GM18861 (cell line): ENCODE measurements around the gene DNAAF2.
"Not testable (repeated sequence)": the region's sequence is repeated elsewhere in the genome, so short reads cannot be mapped to it uniquely, and the experiment has no call there.

ENCODE experiments used
- ATAC-seq: cut with Tn5 transposase; IDR thresholded peaks from one replicate; pipeline ENCODE4 v1.9.1; 2021; ENCODE audit not compliant: unreplicated experiment

The DNAAF2 gene, protein sequence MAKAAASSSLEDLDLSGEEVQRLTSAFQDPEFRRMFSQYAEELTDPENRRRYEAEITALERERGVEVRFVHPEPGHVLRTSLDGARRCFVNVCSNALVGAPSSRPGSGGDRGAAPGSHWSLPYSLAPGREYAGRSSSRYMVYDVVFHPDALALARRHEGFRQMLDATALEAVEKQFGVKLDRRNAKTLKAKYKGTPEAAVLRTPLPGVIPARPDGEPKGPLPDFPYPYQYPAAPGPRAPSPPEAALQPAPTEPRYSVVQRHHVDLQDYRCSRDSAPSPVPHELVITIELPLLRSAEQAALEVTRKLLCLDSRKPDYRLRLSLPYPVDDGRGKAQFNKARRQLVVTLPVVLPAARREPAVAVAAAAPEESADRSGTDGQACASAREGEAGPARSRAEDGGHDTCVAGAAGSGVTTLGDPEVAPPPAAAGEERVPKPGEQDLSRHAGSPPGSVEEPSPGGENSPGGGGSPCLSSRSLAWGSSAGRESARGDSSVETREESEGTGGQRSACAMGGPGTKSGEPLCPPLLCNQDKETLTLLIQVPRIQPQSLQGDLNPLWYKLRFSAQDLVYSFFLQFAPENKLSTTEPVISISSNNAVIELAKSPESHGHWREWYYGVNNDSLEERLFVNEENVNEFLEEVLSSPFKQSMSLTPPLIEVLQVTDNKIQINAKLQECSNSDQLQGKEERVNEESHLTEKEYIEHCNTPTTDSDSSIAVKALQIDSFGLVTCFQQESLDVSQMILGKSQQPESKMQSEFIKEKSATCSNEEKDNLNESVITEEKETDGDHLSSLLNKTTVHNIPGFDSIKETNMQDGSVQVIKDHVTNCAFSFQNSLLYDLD

GRCh38 chr14:49634547-49635334, at the start of gene DNAAF2:
Gene DNAAF2, minus strand, starts transcription at chr14:49635244. Its CDS starts 95 bp downstream, at chr14:49635149.
- ATAC-seq = peak; percentile 23

DNA sequence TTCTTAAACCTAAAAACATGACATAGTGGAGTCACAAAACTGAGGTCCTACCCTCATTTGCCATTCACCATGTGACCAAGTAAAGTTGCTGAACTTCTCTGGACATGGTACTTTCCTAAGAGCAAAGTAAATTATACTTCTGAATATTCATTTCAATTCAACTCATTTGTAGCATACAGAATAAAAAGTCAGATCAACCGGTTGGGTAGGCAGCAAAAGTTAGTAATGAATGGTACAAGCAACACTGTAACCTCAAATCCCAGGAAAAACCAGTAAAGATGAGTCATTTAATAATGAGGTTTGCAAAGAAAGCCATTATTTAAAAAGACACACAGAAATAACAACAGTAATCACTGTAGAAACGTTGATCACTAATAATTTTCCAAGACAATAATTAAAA, 44.2 kb upstream of the DNAAF2 start:
- ATAC-seq = no peak

DNA sequence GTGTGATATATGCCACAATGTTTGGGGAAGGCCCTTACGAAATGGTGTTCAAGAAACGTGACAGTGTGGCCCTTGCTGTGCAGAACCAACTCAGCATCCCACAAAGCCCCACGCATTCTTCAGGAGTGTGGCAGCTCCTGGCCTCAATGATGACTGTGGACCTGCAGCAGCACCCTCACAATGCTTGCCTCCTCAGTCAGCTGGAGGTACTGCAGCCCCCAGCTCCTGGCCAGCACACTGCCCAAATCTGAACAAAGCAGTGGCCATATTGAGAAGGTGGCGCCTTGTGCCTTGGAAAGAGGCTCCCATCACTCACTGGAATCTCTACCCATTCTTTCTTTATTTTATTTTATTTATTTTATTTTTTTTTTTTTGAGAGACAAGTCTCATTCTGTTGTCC, 42.6 kb upstream of the DNAAF2 start:
- no peak for ATAC-seq

DNA sequence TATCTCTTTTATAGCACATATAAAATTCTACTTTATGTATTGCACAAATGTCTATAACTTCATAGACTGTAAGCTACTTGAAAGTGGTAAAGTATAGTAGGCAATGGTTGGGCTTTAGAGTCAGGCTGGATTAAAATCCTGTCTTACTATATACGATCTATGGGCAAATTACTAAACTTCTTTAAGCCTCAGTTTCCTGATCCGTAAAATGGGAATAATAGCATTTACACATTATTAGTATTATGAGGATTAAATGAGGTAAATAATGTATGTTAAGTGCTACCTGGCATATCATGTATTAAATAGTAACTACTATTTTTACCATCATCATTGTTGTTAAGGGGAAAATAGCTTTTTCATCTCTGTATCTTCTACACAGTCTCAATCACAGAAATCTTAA, 38.5 kb upstream of the DNAAF2 start:
- ATAC-seq = no peak

- no peak for ATAC-seq
Observed at GRCh38 chr14:49670475-49670874, 35.4 kb upstream of the DNAAF2 start.

DNA sequence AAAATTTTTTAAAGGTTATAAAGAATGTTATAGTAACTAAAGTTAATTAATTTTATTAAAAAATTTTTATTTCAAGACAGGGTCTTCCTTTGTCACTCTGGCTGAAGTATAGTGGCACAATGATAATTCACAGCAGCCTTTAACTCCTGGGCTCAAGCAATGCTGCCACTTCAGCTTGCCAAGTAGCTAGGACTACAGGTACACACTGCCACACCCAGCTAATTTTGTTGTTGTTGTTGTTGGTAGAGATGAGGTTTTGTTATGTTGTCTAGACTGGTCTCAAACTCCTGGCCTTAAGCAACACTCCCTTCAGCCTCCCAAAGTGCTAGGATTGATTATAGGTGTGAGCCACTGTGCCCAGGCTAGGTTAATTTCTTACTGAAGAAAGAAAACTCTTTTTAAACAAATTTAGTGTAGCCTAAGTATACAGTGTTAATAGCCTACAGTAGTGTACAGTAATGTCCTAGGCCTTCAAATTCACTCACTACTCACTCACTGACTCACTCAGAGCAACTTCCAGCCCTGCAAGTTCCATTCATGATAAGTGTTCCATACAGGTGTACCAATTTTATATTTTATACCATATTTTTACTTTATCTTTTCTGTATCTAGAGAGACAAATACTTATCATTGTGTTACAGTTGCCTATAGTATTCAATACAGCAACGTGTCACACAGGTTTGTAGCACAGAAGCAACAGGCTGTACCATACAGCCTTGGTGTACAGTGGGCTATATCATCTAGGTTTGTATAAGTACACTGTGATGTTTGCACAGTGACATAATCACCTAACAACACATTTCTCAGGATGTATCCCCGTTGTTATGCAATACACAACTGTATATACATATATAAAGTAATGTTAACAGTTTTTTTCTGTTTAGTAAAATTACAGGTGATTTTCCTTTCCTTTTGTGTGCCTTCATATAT, 24.7 kb upstream of the DNAAF2 start:
- ATAC-seq = no peak

- ATAC-seq = not testable (repeated sequence)
Observed at GRCh38 chr14:49657500-49657899, 22.5 kb upstream of the DNAAF2 start.

- ATAC-seq = no peak
Observed at GRCh38 chr14:49654511-49654910, 19.5 kb upstream of the DNAAF2 start.

DNA sequence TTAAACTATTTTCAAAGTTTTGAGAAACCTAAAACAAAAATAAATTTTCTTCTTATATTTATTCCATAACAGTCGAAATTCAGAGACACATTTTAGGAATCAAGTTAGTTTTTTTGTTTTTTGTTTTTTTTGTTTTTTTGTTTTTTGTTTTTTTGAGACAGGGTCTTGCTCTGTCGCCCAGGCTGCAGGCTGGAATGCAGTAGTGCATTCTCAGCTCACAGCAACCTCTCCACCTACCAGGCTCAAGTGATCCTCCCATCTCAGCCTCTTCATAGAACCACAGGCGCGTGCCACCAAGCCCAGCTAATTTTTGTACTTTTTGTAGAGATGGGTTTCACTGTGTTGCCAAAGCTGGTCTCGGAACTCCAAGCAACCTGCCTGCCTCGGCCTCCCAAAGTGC, 18.5 kb upstream of the DNAAF2 start:
- ATAC-seq = no peak

DNA sequence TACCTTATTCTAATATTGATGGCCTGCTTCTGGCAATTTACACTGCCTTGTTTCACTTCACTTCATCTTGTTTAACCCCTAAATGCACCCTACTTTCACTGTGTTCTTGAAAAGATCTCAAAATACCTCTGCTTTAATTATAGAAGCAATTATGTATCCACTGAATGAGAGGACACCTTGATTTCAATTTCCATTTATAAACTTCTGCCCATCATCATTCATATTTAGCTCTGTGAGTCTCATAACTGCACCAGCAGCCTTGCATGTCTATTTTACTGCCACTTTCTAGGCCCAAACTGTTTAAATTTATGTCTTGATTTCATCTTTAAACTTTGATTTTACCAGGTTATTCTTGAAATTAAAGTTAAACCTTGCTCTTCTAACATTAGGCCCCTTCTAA, 7.1 kb upstream of the DNAAF2 start:
- no peak for ATAC-seq

- ATAC-seq = no peak
Observed at GRCh38 chr14:49641697-49642129, 6.7 kb upstream of the DNAAF2 start.

- ATAC-seq = no peak
Observed at GRCh38 chr14:49640540-49641417, 5.7 kb upstream of the DNAAF2 start.

DNA sequence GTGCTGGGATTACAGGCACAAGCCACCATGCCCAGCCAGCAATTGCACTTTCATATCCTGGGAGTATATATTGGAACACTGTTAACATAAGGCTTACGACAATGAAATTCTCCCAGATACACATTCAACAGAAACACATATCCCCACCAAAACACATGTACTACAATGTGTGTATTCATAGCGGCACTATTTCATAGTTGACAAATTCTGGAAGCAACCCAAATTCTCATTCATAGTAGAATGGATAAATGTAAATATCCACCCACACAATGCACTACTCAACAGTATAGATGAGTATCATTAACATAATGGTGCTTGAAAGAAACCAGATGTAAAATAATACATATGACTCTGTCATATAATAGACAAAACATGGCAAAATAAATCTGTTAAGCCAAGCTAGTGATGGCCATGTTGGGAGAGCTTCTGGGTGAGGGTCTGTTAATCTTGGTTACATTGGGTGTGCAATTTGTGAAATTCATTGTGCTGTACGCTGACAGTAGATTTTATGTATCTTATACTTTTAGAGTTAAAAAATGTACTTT, 2.6 kb upstream of the DNAAF2 start:
- no peak for ATAC-seq

DNA sequence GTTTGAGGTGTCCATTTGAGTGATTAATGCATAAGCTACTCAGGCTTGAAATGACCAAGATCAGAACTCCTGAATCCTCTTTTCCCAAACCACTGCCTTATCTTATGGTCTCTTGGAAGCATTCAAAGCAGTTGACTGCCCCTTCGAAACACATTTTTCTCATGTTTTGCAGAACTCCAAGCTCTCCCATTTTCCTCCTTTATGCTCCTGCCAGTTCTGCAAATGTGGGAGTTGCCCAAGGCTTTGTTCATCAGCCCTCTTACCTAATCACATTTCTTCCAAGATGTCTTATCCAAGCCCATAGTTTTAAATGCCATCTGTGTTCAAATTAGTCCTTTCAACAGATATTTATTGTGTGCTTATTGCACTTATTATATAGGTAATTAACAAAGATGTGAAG, 1.8 kb upstream of the DNAAF2 start:
- no peak for ATAC-seq

GRCh38 chr14:49633640-49634546, 1.2 kb downstream of the DNAAF2 start:
- peak; percentile 64 for ATAC-seq

GRCh38 chr14:49623941-49624839, 10.9 kb downstream of the DNAAF2 start:
- no peak for ATAC-seq

- ATAC-seq = no peak
Observed at GRCh38 chr14:49623387-49623786, 11.7 kb downstream of the DNAAF2 start.
